Fibroblast of mammary gland (primary cell): ENCODE measurements around the gene MTURN.

Experiments
- DNase-seq: peaks from one replicate; pipeline ENCODE4 v3.0.0-alpha.2; 2010; ENCODE audit warnings: low read depth
- H3K4me3 ChIP-seq: 2 replicates; pipeline ENCODE4 v1.5.1; 2011; ENCODE audit warnings: low read depth, mild to moderate bottlenecking, low read length, moderate library complexity; ENCODE audit not compliant: control insufficient read depth
- CTCF ChIP-seq: conservative IDR thresholded peaks from 2 replicates; pipeline ENCODE4 v1.5.1; 2011; ENCODE audit warnings: low read depth, low read length, inconsistent platforms; ENCODE audit not compliant: control insufficient read depth, insufficient read depth

Gene MTURN

GRCh38 chr7:30197438-30197837, 62.7 kb downstream of the MTURN start:
- no peak for DNase-seq
- no peak overlapping the region for H3K4me3 ChIP-seq
- no peak for TF ChIP-seq CTCF

- DNase-seq = no peak
- no peak for TF ChIP-seq CTCF
- H3K4me3 ChIP-seq = no peak overlapping the region
These were observed 64.5 kb downstream of the MTURN start for GRCh38 chr7:30199271-30199670.

GRCh38 chr7:30200591-30200990, 65.8 kb downstream of the MTURN start:
- TF ChIP-seq CTCF = no peak
- no peak overlapping the region for H3K4me3 ChIP-seq
- DNase-seq = no peak

GRCh38 chr7:30201161-30201666, 66.4 kb downstream of the MTURN start:
- DNase-seq = no peak
- H3K4me3 ChIP-seq = no peak overlapping the region
- TF ChIP-seq CTCF = no peak

GRCh38 chr7:30201921-30202320, 67.1 kb downstream of the MTURN start:
- DNase-seq = no peak
- no peak overlapping the region for H3K4me3 ChIP-seq
- no peak for TF ChIP-seq CTCF

GRCh38 chr7:30202671-30203070, 67.9 kb downstream of the MTURN start:
- no peak for TF ChIP-seq CTCF
- H3K4me3 ChIP-seq = no peak overlapping the region
- no peak for DNase-seq

- TF ChIP-seq CTCF = no peak
- DNase-seq = peak; percentile 19
- no peak overlapping the region for H3K4me3 ChIP-seq
These were observed 71.7 kb downstream of the MTURN start for GRCh38 chr7:30206491-30206890.
